H1 (cell line): ENCODE data around the gene MAGI2. TPM values are rescaled to one million over a fixed set of nuclear protein-coding genes. Genes with fewer than 3 reads are reported as not detected.

Source experiments
- CTCF ChIA-PET: fragments of 300-600 bp; sonication (Branson Sonifier 250); formaldehyde crosslinking; loops from one replicate; lab custom pipeline; 2021; ENCODE audit not compliant: partially characterized antibody; lab: Charles Lee
- POLR2A ChIA-PET: fragments of 300-600 bp; sonication (Branson Sonifier 250); formaldehyde crosslinking; loops from one replicate; lab custom pipeline; 2021; ENCODE audit warnings: inconsistent platforms; ENCODE audit not compliant: partially characterized antibody; lab: Charles Lee
- DNase-seq, 2 experiments: peaks; one replicate each; pipeline versions ENCODE4 v3.0.0 to v3.0.0-alpha.2; 2010 to 2022; ENCODE audit warnings: low spot score in 2 of 2, low read depth in 1 of 2, mixed read lengths in 1 of 2
- FAIRE-seq: peaks from 2 replicates; lab custom pipeline; 2011; peaks lifted over from hg19 to GRCh38; lab: Jason Lieb, UNC
- H2AFZ ChIP-seq: 2 replicates; pipeline ENCODE4 v1.8.1; 2012; ENCODE audit warnings: low read length, inconsistent platforms
- H2AK5ac ChIP-seq: 2 replicates; pipeline ENCODE4 v1.6.1; 2013; ENCODE audit warnings: low read depth, low read length
- H2BK120ac ChIP-seq: replicated peaks from 2 replicates; pipeline ENCODE3; 2013; ENCODE audit warnings: low read depth, low read length, inconsistent platforms
- H2BK12ac ChIP-seq: 2 replicates; pipeline ENCODE4 v1.6.1; 2013; ENCODE audit warnings: low read depth, low read length
- H2BK15ac ChIP-seq: 2 replicates; pipeline ENCODE4 v1.6.1; 2013; ENCODE audit warnings: low read length
- H2BK20ac ChIP-seq: 2 replicates; pipeline ENCODE4 v1.6.1; 2013; ENCODE audit warnings: low read length
- H2BK5ac ChIP-seq: 2 replicates; pipeline ENCODE4 v1.6.1; 2013; ENCODE audit warnings: low read depth, low read length
- H3K14ac ChIP-seq: 2 replicates; pipeline ENCODE4 v1.6.1; 2013; ENCODE audit warnings: inconsistent platforms; ENCODE audit not compliant: insufficient read length
- H3K18ac ChIP-seq: 2 replicates; pipeline ENCODE4 v1.6.1; 2013; ENCODE audit warnings: low read length; ENCODE audit errors: extremely low read depth
- H3K23ac ChIP-seq: 2 replicates; pipeline ENCODE4 v1.6.1; 2013; ENCODE audit warnings: inconsistent platforms; ENCODE audit not compliant: insufficient read length
- H3K23me2 ChIP-seq: 2 replicates; pipeline ENCODE4 v1.6.1; 2013; ENCODE audit warnings: low read depth, low read length
- H3K27ac ChIP-seq: 2 replicates; pipeline ENCODE4 v1.6.1; 2011; ENCODE audit warnings: low read depth, low read length, inconsistent platforms
- H3K27me3 ChIP-seq, 4 experiments: replicated peaks in 1 of 4; 1 replicate in 1 of 4; 2 replicates in 3 of 4; pipeline versions ENCODE4 v1.6.1 to v1.8.1; 2011 to 2013; ENCODE audit warnings: low read length in 3 of 4, mild to moderate bottlenecking in 3 of 4, inconsistent platforms in 2 of 4, mixed read lengths in 2 of 4, moderate library complexity in 1 of 4; ENCODE audit not compliant: control insufficient read depth in 3 of 4, insufficient read depth in 3 of 4; ENCODE audit errors: extremely low read depth in 1 of 4
- H3K36me3 ChIP-seq, 4 experiments: 2 replicates each; pipeline versions ENCODE4 v1.6.1 to v1.8.1; 2011 to 2013; ENCODE audit warnings: mild to moderate bottlenecking in 4 of 4, low read length in 3 of 4, moderate library complexity in 2 of 4, control low read depth in 1 of 4, inconsistent platforms in 1 of 4; ENCODE audit not compliant: insufficient read depth in 4 of 4, control insufficient read depth in 2 of 4
- H3K4ac ChIP-seq: replicated peaks from 2 replicates; pipeline ENCODE3; 2013; ENCODE audit warnings: low read length, low read depth, mixed read lengths, inconsistent platforms; ENCODE audit not compliant: insufficient read length
- H3K4me1 ChIP-seq, 4 experiments: replicated peaks in 1 of 4; 1 replicate in 1 of 4; 2 replicates in 3 of 4; pipeline versions ENCODE4 v1.6.1 to v1.8.1; 2011 to 2013; ENCODE audit warnings: low read length in 3 of 4, inconsistent platforms in 2 of 4, mixed read lengths in 1 of 4; ENCODE audit not compliant: insufficient read depth in 4 of 4, control insufficient read depth in 3 of 4
- H3K4me2 ChIP-seq, 2 experiments: 2 replicates each; pipeline versions ENCODE4 v1.6.1 to v1.8.1; 2011 to 2013; ENCODE audit warnings: low read depth in 2 of 2, low read length in 2 of 2, control low read depth in 1 of 2, inconsistent platforms in 1 of 2, mild to moderate bottlenecking in 1 of 2; ENCODE audit not compliant: insufficient read depth in 1 of 2
- H3K4me3 ChIP-seq, 4 experiments: fragments of 200-600, 300-600 bp in 1 of 4; sonication (generic), shearing (Covaris generic), sonication (Bioruptor Twin) in 1 of 4; 2 replicates each; pipeline versions ENCODE4 v1.5.1 to v1.8.1; 2011 to 2016; ENCODE audit warnings: low read length in 4 of 4, low read depth in 3 of 4, control low read depth in 2 of 4, inconsistent platforms in 2 of 4, mild to moderate bottlenecking in 2 of 4, mixed read lengths in 1 of 4, moderate library complexity in 1 of 4; ENCODE audit not compliant: insufficient read depth in 2 of 4; ENCODE audit errors: extremely low read depth in 1 of 4
- H3K56ac ChIP-seq: replicated peaks from 2 replicates; pipeline ENCODE3; 2013; ENCODE audit warnings: low read depth, mild to moderate bottlenecking, mixed read lengths, low read length, inconsistent platforms; ENCODE audit not compliant: insufficient read length
- H3K79me1 ChIP-seq: 2 replicates; pipeline ENCODE4 v1.6.1; 2013; ENCODE audit warnings: low read depth, low read length, control low read depth
- H3K79me2 ChIP-seq, 2 experiments: 2 replicates each; pipeline versions ENCODE4 v1.6.1 to v1.8.1; 2012 to 2013; ENCODE audit warnings: low read length in 2 of 2, mild to moderate bottlenecking in 2 of 2, inconsistent platforms in 1 of 2; ENCODE audit not compliant: insufficient read depth in 2 of 2, control insufficient read depth in 1 of 2
- H3K9ac ChIP-seq, 4 experiments: replicated peaks in 1 of 4; 1 replicate in 1 of 4; 2 replicates in 3 of 4; pipeline versions ENCODE4 v1.6.1 to v1.8.1; 2011 to 2013; ENCODE audit warnings: low read depth in 3 of 4, low read length in 3 of 4, control low read depth in 2 of 4, mild to moderate bottlenecking in 2 of 4, moderate library complexity in 2 of 4, inconsistent platforms in 1 of 4; ENCODE audit errors: extremely low read depth in 1 of 4
- H3K9me3 ChIP-seq, 2 experiments: 2 replicates each; pipeline versions ENCODE4 v1.6.1 to v1.8.1; 2012 to 2013; ENCODE audit warnings: mild to moderate bottlenecking in 2 of 2, moderate library complexity in 2 of 2, control low read depth in 1 of 2, inconsistent platforms in 1 of 2, low read depth in 1 of 2, low read length in 1 of 2, mixed read lengths in 1 of 2; ENCODE audit not compliant: insufficient read depth in 2 of 2
- H4K20me1 ChIP-seq, 2 experiments: replicated peaks in 1 of 2; 2 replicates each; pipeline versions ENCODE3 to v1.8.1; 2011 to 2013; ENCODE audit warnings: inconsistent platforms in 2 of 2, low read length in 2 of 2, mild to moderate bottlenecking in 1 of 2; ENCODE audit not compliant: insufficient read depth in 2 of 2, control insufficient read depth in 1 of 2
- H4K5ac ChIP-seq: 2 replicates; pipeline ENCODE4 v1.6.1; 2013; ENCODE audit warnings: low read length, low read depth, mixed read lengths, inconsistent platforms; ENCODE audit not compliant: insufficient read length
- H4K8ac ChIP-seq: 2 replicates; pipeline ENCODE4 v1.8.0; 2013; ENCODE audit warnings: mild to moderate bottlenecking, moderate library complexity, low read length, inconsistent platforms; ENCODE audit not compliant: insufficient read depth; ENCODE audit errors: extremely low read depth
- H4K91ac ChIP-seq: replicated peaks from 2 replicates; pipeline ENCODE3; 2013; ENCODE audit warnings: low read length, mixed read lengths, inconsistent platforms; ENCODE audit not compliant: insufficient read length
- JUND ChIP-seq: IDR thresholded peaks from 2 replicates; pipeline ENCODE4 v1.6.1; 2011; ENCODE audit warnings: mild to moderate bottlenecking, improper control_type of control experiment, low read length
- WGBS, 2 experiments: shearing (Covaris generic) in 1 of 2; methylation state at CpG; one replicate each; pipeline versions ENCODE4 v1.1.6 to v1.1.7; 2013 to 2015; ENCODE audit warnings: low lambda C conversion rate in 2 of 2, mixed read lengths in 2 of 2, inconsistent platforms in 1 of 2, low coverage in 1 of 2, missing lambda C conversion rate in 1 of 2; ENCODE audit not compliant: insufficient replicate concordance in 2 of 2, insufficient coverage in 1 of 2, insufficient read length in 1 of 2; ENCODE audit errors: extremely low coverage in 1 of 2, missing lambda C conversion rate in 1 of 2; 5-methylcytosine and 5-hydroxymethylcytosine counted together
- polyA plus RNA-seq, 7 experiments: library from polyadenylated mRNA; depleted of rRNA in 3 of 7; stranded (reverse) in 5 of 7; unstranded in 2 of 7; fragments of >200 nt in 5 of 7; fragments of 200-250 nt in 2 of 7; gene quantifications; 1 replicate in 5 of 7; 2 replicates in 1 of 7; 4 replicates in 1 of 7; pipeline versions ENCODE4 v1.2.1 to v1.2.3, GENCODE V29; 2011 to 2013; ENCODE audit warnings: missing spikeins in 2 of 7, mixed read lengths in 2 of 7
- total RNA-seq: library from RNA; stranded (reverse); fragmentation: NEBNext Ultra II Directional; extraction: Animal tissue kit (Norgen Biotek cat#: 25700); gene quantifications from 2 replicates; pipeline ENCODE4 v1.2.1, GENCODE V29; 2021

Gene MAGI2
- total and polyA plus RNA-seq, 2 of the 8 experiments (the other 6 are each of a cell fraction or from before 2014, with no cell fraction given): 6.0 to 27.3 TPM

DNA sequence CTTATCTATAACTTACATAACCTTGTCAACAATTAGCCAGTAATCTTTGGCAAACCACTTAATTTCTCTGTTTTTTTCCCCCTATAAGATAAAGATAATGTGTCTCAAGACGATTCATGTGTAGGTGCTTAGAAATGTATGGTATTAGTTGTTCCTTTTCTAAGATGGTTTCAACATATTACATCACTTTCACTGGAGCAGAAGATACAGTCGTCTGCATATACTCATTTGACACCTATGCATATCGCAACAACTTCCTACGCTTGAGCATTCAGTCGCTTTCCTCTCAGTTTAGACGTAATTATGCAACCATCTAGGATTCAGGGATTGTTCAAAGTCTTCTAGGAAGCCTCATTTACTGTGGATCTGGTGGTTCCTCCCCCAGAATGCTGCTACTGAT, 1258.2 kb downstream of the MAGI2 start:
- Histone ChIP-seq H2BK15ac (no peak overlapping the region), H2BK12ac (no peak overlapping the region), H2AFZ (no peak overlapping the region), H3K9me3 (no peaks in the 10 kb centered on the region), H3K9ac (no peak overlapping the region), H3K27me3 (no peaks in the 10 kb centered on the region), H3K36me3 (peaks cover 0 to 2% (median 0%) of the 10 kb centered on the region in 4 experiments; a peak in 2 of 8 replicates), H3K23me2 (no peaks in the 10 kb centered on the region), H3K4me2 (no peak overlapping the region), H2BK120ac (no peak overlapping the region), H3K79me1 (no peaks in the 10 kb centered on the region; the same call in 1 of the 2 replicates), H3K27ac (no peak overlapping the region), H3K18ac (no peak overlapping the region), H4K20me1 (no peaks in the 10 kb centered on the region), H4K8ac (no peak overlapping the region), H2BK5ac (no peak overlapping the region), H3K56ac (no peak overlapping the region), H2AK5ac (no peak overlapping the region), H2BK20ac (no peak overlapping the region), H4K5ac (no peak overlapping the region)
- CTCF ChIA-PET: interaction anchor here (0.5 kb wide), 1 partner anchor 202 kb away, joined by 3 read pairs; no protein-coding TSS in a partner anchor
- 82% methylated on average over 6 of the region's 6 CpGs; no CpG with 5 or more reads in 1 of the 2 experiments for WGBS, 2 experiments
- FAIRE-seq: no peak
- no peak for TF ChIP-seq JUND
- TF ChIP-seq, all 59 proteins: peak for 0
- Histone ChIP-seq H3K14ac (no peak overlapping the region), H3K23ac (no peak overlapping the region), H3K4me1 (no peaks in the 10 kb centered on the region), H3K79me2 (no peaks in the 10 kb centered on the region), H4K91ac (no peak overlapping the region), H3K4me3 (no peak overlapping the region), H3K4ac (no peak overlapping the region)
- no peak for DNase-seq
- POLR2A ChIA-PET: no interaction called here
